ENCODE measurements around the gene DLST.

Gene DLST

GRCh38 chr14:74938531-74939495 is 57.1 kb downstream of the DLST start:
- DNase-seq (ENCODE audit: low spot score), result no peak
- no peak for FAIRE-seq

DNA sequence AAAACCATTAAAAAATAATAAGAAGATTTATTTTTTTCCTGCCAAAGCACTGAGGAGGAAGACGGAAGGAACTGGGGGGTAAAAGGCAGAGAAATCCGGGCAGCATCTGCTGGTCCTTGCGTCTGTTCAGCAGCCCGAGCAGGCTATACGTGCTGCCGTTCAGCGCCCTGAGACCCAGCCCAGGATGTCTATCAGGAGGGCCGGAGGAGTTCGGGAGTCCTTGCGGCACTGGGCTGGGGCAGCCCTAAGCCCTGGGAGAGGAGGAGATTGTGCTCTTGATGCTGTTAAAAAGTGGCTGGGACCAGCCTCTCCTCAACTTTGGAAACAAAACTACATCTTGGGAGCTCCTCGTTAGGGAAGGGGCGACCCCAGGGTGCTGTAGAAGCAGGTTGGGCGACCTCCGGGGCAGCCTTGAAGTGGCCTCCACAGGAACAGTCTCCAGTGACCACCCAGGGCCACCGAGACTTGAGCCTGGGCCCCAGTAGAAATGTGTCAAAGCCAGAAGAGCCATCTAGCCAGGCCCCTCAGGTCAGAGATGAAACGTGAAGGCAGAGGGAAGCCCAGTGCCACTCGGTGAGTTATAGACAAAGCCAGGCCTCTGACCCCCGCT is 59.3 kb downstream of the DLST start:
- FAIRE-seq (no peak), DNase-seq (ENCODE audit: low spot score) (no peak)

GRCh38 chr14:74941676-74942097 is 60.0 kb downstream of the DLST start:
- no peak for DNase-seq (ENCODE audit: low spot score)
- FAIRE-seq, result no peak

GRCh38 chr14:74942181-74942580 is 60.5 kb downstream of the DLST start:
- DNase-seq (ENCODE audit: low spot score) (no peak), FAIRE-seq (no peak)

- FAIRE-seq, result no peak
- no peak for DNase-seq (ENCODE audit: low spot score)
Measured at GRCh38 chr14:74942608-74943007, 60.9 kb downstream of the DLST start.

- FAIRE-seq (no peak), DNase-seq (ENCODE audit: low spot score) (no peak)
Measured at GRCh38 chr14:74945261-74945851, 63.6 kb downstream of the DLST start.

GRCh38 chr14:74945852-74946658 is 64.3 kb downstream of the DLST start:
- DNase-seq (ENCODE audit: low spot score) (peak; percentile 28), FAIRE-seq (no peak)

DNA sequence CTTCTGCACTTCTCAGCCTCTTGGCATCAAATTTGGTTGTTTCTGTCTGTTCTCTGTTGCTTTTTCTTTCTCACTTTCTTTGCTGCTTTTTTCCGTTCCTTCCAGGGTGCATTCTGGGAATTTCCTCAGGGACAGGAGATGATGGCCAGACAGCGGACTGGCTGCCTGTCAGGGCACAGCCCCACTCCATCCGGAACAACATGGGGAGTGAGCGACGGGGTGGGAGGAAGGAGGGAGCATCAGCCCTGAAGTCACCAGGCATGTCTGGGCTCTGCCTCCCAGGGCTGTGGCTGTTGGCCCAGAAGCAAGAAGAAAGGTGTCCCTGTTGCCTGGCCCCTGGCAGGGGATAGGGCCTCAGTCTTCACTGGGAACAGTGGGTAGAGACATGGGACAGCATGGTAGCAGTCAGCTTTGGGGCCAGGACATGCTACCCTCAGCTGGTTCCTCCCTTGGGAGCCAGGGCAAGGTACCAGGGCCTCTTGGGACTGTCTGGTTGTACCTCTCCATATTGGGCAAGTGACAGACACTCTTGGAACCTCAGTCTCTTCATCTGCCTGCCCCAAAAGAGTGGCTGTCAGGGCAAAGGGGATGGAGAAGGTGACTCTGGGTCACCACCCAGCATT is 65.1 kb downstream of the DLST start:
- DNase-seq (ENCODE audit: low spot score) (no peak), FAIRE-seq (no peak)

DNA sequence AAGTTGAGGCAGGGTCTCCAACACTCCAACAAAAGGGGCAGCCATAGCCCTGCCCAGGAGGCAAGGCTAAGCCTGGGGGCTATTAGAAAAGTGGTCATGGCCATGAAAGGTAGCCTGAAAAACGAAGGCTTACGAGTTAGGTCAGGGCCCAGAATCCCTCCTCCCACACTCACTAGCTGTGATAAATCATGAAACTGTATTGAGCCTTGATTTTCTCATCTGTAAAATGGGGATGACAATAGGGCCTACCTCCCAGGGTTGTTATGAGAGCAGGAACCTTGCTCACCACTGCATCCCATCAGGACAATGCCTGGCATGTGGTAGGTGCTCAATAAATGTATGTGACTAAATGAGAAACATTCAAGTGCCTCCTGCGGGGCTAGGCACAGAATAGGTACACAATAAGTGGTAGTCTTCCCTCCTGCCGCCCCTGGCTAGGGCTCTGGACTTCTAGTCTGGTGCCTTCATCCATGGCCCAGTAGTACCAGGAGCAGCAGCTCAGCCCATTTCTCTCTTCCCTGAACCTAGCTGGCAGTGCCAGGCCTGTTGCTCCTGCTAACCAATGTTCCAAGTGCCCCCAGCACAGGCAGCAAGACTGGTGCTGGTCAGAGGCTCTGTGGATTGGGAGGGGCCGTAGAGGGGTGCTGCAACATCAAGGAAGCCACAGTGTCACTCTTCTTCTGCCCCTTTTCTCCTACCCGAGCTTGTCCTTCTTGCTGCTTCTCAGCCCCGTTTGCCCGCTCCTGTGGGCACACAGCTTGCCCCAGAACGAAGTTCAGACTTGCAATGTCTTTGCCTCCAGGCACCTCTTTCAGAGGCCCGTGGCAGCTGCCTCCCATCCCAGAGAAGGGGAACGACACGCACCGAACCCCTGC is 65.9 kb downstream of the DLST start:
- DNase-seq (ENCODE audit: low spot score) (no peak), FAIRE-seq (no peak)

DNA sequence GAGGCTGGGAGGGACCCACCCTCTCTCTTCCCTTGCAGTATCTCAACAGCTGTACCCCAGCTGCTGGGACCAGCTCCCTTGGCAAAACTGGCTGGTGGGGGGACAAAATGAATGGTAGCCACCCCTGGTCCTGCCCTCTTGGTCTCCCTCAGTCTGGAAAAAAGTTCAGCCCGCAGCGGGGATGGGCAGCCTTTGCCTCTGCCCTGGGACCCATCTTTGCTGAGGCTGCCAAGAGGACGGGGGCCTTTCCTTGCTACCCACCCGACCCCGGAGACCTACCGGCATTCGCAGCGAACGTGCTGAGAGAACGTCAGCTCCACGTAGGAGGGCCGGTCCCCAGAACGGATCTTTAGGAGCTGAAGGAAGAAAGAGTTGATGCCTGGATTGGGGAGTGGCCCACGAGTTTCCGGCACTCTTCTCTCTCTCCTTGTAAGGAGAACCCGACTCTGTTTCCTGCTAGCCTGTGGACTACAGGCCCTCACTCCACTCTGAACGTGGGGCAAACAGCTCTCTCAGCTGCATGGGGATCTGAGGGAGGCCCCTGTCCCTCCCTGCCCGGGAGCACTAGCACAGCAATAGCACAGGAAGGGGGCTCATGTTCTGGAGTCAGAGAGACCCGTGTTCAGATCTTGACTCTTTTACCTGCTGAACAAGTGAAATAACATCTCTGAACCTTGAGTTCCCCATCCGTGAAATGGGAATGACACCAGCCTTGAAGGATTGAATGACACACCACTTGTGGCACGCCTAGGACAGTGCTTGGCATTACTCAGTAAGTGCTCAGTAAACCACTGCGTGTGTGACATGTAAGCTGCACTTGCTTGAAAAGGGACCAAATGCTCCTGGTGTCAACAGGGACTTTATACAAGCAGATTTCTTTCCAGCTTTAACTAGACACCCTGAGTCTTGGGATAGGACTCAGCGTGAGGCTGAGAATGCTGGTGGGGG is 66.8 kb downstream of the DLST start:
- no peak for FAIRE-seq
- DNase-seq (ENCODE audit: low spot score), result no peak

GRCh38 chr14:74949191-74949601 is 67.5 kb downstream of the DLST start:
- DNase-seq (ENCODE audit: low spot score) (no peak), FAIRE-seq (no peak)

DNA sequence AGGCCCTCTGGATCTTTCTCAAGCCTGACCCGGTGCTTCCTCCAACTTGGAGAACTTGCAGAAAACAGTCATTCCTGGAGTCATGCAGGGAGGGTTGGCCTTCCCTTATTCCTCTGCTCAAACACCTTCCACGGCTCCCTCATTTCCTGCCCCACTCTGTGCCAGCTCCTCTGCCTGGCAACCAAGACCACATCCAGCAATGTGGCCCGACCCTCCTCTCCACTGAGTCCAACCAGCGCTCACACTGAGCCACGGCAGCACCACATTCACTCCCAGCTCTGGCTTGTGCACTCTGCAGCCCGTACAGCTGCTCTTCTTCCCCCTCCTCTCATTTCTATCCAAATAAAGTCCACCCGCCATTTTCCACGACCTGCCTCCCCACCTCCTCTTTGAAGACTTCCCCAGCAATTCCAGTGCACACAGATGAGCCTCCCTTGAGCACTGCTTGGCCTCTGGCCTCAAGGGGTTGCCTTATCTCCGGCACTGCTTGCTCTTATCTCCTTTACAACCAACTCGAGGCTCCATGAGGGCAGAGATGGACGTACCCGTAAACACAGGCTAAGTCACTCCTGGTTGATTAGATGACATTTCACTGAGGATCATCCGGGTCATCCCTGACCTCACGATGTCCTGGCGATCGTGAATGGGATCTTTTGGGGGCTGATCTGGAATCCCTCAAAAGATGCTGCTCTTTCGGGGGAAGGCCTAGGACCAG is 68.3 kb downstream of the DLST start:
- no peak for DNase-seq (ENCODE audit: low spot score)
- no peak for FAIRE-seq

DNA sequence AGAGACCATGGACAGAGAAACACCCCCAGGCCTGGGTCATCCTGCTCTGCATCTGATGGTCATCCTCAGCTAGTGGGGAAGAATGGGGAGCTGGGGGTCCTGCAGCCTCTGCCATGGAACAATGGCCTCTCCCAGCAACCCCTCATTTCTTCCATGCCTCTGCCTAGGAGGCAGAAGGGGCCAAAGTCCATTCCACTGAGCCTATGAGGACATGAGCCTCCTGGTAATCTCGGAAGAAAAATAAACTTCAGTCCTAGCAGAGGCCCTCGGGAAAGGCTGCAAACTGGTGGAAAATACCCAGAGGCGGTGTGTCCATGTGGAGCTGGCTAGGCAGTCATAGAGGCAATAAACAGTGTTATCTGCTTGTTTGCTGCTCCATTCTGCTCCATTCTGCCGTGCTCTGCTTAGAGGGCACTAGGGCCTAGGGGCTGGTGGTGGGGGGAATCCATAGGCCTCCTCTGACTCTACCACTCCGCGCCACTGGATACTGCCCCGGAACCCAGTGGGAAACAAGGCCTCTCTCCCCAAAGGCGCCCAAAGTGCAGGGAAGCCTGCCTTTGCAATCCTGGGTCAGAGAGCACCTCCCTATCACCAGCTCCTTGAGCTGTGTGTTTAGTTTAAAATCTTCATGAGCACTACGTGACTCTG is 69.2 kb downstream of the DLST start:
- FAIRE-seq (no peak), DNase-seq (ENCODE audit: low spot score) (no peak)

DNA sequence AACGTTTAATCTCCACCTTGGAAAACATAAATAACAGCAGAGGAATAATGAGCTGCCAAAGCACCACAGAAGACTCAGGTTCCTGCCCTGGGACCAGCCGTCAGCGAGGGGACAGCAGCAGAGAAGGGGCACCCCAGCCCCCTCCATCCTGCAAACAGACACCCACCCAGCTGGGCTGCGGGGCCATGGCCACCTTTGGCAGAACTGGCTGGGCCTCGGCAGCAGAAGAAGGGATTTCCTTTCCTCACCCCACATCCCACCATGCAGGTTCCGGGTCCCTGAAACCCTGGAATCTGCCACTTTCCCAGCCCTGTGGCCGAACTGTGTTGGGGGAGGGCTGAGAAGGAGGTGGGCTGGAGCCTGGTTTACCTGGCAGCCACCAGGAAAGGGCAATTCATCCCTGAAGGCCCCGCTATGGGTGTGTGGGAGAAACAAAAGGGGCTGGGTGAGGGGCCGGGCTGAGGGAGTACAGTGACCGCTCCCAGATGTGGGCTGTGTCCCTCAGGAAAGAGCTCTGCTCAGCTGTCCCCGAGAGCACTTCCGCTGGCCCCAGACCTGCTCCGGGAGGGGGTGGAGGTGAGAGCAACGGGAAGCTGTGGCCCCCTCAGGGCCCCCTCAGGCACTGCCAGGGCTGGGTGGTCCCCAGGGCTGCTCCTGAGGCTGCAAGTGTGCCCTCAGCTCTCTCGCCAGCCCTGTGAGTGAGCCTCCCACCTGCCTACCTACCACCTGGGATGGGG is 69.9 kb downstream of the DLST start:
- no peak for DNase-seq (ENCODE audit: low spot score)
- no peak for FAIRE-seq

- DNase-seq (ENCODE audit: low spot score) (no peak), FAIRE-seq (no peak)
Measured at GRCh38 chr14:74952180-74952665, 70.5 kb downstream of the DLST start.

GRCh38 chr14:74952697-74953484 is 71.2 kb downstream of the DLST start:
- FAIRE-seq, result no peak
- DNase-seq (ENCODE audit: low spot score), result no peak
